ENCODE results near the gene ROBO2.

GRCh38 chr3:77028005-77028404, 11.9 kb upstream of the ROBO2 start:
- no peak for TF ChIP-seq CTCF (IDR thresholded peaks at IDR 0.05; ENCODE audit: poor library complexity, severe bottlenecking)
- TF ChIP-seq EP300 (conservative IDR thresholded peaks at IDR 0.05; ENCODE audit: poor library complexity, severe bottlenecking) = no peak
- TF ChIP-seq POLR2AphosphoS5 (IDR thresholded peaks at IDR 0.05) = no peak
- TF ChIP-seq EZH2 (IDR thresholded peaks at IDR 0.05; ENCODE audit: borderline replicate concordance, insufficient read depth, low read length, poor library complexity, severe bottlenecking) = no peak
- no peak for TF ChIP-seq REST (IDR thresholded peaks at IDR 0.05; ENCODE audit: borderline replicate concordance)
- no peak for TF ChIP-seq SMC3 (conservative IDR thresholded peaks at IDR 0.05; ENCODE audit: poor library complexity)
- TF ChIP-seq MXI1 (conservative IDR thresholded peaks at IDR 0.05; ENCODE audit: poor library complexity, severe bottlenecking) = no peak
- no peak for TF ChIP-seq TAF1 (IDR thresholded peaks at IDR 0.05; ENCODE audit: low read depth)
